Measurements from ENCODE around the gene RND3. TPM values are rescaled to one million over a fixed set of nuclear protein-coding genes. Genes with fewer than 3 reads are reported as not detected.

The RND3 gene, protein sequence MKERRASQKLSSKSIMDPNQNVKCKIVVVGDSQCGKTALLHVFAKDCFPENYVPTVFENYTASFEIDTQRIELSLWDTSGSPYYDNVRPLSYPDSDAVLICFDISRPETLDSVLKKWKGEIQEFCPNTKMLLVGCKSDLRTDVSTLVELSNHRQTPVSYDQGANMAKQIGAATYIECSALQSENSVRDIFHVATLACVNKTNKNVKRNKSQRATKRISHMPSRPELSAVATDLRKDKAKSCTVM
- total RNA-seq = not detected

DNA sequence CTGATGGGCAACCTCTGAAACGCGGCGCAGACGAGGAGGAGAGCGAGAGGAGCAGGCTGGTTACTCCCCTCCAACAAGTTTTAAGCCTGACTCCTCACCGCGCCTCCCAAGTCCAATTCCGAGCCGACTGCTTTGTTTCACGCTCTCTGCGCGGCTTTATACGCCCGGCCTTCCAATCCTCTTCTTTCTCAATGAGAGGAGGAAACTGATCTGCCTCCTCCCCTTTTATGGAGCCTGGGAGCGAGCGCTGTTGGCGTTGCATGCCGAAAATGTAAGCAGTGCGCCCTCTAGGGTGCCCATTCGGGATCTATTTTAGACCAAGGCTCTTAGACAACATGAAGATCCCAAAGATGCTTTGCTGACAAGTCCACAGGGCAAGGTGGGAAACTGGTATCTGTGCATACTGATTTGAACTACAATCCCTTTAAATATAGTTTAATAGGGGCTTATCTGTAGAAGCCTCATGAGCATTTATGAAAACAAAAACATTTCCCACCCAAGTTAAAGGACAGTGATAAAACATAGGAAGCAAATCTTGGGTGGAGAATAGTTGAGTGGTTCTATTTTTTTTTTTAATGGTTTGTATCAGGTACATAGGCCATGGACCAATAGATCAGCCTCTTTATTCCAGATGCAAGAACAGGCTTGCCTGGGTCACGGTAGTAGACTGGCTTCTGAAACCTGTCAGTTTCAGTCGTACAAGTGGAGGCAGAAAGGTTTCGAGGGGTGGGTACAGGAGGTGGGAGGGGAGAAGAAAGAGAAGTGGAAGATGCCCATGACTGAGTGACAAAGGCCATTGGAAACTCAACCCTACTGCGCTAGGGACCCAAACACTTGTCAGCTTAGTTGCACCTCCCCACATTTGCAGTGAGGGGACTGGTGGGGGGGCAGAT, at the start of gene RND3:
Gene RND3 (minus strand): TSS at position 131 of the 893 bp plus-strand sequence. CDS start 250 bp downstream, outside the sequence.
- DNase-seq = no peak

DNA sequence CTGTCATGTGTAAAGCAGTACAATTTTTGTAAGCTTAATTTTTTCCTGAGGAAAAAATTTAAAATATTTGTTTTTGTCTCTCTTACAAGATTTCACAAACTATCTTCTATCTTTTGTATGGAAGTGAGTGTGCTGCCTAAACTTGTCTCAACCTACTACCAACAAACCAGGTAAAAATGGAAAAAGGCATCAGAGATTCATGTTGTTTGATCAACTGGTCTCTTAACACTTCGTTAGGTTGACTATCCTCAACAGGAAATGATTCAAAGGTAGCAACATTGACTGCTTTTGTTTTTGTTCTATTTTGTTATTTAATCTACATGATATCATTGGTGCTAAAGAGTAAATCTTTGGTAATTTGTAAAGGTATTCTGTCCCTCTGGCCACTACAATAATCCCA, 47.7 kb upstream of the RND3 start:
- no peak for DNase-seq

DNA sequence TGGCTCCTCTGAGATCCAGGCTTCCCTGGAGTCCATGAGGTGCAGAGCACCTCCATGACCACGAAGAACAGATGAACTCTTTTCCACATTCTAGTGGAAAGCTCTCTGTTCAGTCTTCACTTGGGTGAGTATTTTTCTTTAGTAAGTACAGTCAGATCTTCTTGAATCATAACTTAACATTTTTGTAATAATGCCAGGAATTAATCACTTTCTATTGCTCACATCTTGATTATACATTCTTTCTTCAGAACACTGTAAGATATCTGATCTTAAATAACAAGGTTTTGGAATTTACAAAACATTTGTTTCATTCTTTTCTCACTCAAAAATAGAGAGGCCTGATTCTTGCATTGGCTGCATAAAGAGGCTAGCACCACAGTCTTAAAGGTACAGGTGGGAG, 45.4 kb upstream of the RND3 start:
- no peak for DNase-seq

DNA sequence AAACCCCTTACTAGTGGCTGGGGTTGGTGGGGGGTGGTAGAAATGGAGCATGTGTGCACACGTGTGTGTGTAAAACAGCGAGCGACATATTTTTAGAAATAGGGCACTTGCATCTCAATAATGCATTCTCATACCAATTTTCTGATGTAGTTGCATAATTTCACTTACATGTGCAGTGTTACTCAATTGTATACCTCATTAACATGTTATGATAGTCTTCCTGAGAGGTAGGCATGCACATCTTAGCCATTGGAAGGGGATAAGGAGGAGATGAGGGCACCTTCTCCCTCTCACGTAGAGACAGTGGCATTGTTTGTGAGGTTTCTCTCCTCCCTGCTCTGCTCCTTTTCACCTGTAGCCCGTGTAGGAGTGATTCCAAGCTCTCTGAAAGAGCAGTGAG, 44.6 kb upstream of the RND3 start:
- no peak for DNase-seq

DNA sequence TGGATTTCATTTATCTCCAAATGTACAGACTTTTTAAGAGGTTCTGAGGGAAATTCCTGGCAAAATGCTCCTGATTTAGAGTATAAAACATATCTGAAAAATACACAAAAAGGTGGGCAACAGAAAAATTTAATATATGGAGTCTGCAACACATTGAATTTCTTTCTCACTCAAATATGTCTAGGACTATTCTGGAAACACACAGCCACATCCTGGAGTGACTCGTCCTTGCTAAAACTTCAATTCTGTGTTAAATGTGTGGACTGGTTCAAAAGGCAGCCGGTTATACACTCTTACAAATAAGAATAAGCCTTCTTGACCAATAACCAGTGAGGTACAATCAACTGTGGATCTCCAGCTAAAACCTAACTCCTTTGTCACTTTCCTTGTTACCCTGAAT, 44.1 kb upstream of the RND3 start:
- DNase-seq = no peak

DNA sequence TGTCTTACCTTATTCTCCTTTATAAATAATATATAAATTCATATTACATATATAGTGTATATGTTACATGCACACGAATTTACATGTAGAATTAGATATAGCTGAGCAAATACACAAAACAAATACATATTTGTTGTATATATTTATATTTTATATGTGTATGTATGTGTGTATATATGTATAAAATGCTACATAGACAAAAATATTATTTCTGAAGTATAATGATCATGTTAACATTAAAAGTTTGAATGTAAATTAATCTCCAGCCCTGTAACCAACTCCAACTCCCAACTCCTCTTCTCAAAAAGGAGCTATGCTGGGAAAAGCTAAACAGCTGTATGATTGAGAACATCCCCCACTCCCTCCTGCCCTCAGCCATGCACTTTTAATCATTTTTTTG, 42.7 kb upstream of the RND3 start:
- no peak for DNase-seq

DNA sequence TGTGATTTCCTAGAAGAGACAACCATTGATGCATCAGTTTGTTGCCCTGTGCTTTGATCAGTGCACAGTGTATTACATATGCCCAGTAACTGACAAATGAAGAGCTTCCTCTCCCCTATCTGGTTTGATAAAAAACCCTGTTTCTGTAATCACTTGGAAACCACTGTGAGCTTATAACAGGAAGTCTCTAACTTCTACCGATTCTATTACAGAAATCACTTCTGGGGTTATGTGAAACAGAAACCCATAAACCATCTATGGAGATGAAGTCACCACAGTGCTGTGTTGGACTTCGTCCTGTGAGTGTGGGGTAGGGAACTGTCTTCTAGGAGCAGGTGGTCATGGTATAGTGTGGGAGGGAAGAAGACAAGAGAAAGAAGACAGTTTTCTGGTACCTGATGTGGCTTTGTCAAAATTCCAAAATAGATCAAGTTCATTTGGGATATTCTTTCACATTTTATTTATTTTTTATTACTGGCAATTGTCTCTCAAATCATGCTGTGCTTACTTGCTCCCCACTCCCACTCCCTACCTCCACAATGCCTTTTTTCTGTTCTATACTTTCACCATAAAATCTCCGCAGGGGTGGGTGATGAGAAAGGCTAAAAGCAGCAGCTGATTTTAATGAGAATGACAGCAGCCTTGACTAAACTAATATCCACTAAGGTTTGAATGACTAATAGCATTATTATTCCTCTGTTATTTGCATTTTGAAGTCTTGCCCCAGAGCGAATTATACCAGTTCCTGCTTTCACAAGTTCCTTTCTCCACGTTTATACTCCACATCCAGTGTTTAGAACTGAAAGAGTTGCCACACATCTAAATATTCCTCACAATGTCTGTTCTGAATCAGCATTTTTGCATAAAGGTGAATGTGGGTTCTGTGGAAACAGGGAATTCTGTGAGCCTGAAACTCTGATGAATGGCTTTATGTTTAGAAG, 41.7 kb upstream of the RND3 start:
- DNase-seq = no peak

DNA sequence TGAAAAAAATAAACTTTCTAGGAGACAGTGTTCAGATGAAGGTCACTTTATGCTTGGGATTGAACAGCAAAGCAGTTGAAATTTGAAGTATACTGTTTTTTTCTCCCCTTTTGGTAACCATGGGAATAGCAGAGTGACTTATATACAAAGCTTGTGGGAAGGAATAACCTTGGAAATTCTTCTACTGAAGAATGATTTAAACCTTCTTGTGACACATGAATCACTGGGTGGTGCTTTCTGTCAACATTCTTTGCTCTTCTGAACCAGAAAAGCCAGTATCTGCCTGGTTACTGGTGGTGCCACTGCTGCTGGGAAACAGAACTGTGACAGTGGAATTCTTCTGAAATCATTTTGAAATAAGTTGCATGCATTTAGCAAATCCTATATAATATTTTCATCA, 39.4 kb upstream of the RND3 start:
- DNase-seq = no peak

DNA sequence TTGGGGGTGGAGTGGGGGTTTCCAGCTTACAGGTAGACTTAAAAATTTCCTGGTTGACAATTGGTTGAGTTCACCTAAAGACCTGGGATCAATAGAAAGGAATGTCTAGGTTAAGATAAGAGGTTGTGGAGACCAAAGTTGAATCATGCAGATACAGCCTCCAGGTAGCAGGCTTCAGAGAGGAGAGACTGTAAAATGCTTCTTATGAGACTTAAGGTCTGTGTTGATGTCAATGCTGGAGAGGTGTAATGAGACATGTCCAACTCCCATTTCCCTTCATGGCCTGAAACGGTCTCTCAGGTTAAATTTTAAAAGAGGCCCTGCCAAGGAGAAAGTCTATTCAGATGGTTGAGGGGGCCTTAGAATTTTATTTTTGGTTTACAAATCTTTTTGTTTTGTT, 38.5 kb upstream of the RND3 start:
- no peak for DNase-seq

DNA sequence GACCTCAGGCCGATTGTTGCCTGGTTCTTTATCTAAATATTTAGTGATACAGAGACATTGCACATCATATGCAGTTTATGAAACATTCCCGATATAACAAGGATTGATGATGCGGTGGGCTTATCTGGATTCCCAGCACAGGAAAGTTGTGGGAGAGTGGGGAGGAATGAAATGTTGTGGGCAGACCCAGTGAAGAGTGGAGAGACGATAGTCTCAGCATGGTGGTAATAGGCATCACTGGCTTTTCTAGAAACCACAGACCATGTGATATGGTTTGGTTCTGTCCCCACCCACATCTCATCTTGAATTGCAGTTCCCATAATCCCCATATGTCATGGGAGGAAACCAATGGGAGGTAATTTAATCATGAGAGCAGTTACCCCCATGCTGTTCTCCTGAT, 34.8 kb upstream of the RND3 start:
- no peak for DNase-seq

DNA sequence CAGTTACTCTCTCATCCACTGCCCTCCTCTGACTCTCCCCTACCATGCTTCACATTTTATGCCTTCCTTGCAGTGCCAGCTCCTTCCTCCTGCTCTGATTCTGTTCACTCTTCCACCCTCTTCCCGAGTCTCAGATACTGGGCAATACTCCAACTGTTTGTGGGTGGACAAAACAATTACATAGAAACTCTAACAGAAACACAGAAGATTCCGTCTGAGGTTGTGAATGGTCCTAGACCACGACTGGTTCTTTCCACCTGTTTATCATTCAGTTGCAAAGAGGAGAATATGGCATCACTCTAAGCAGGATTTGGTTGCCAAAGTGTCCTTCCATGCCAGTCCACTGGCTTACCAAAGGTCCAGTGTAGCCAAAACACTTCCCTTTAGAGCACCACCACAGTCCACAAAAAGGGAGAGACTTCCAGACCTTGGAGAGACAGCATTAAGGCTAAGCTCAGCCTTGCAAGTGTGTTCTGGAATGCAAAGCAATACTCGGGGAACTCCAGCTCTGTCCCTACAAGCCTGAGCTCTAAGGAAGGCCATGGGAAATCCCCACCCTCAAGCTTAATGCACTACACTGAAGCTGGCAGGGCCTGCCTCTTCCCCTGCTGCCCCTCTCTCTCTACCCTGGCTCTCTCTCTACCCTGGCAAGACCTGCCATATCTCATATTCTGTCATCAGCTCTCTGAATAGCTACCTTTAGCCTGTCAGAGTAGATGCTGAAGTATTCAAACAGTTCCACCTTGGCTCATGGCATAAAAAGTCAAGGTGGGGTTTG, 33.6 kb upstream of the RND3 start:
- no peak for DNase-seq

DNA sequence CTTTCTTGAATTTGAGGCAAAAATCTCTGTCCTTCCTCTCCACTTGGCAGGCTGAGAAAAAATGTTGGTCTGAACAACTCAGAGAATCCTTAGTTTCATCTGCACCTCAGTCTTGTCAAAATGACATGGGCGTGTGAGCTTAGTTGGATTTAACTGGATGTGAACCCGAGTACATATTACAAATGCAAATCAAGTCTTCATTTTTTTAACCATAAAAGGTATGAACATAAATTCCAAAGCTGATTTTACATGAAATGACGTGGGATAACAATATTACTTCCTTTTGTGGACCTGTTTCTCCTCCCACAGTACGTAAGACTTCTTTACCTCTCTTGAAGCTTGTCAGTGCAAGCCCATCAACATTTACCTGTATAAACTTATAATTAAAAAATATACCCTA, 32.6 kb upstream of the RND3 start:
- no peak for DNase-seq

DNA sequence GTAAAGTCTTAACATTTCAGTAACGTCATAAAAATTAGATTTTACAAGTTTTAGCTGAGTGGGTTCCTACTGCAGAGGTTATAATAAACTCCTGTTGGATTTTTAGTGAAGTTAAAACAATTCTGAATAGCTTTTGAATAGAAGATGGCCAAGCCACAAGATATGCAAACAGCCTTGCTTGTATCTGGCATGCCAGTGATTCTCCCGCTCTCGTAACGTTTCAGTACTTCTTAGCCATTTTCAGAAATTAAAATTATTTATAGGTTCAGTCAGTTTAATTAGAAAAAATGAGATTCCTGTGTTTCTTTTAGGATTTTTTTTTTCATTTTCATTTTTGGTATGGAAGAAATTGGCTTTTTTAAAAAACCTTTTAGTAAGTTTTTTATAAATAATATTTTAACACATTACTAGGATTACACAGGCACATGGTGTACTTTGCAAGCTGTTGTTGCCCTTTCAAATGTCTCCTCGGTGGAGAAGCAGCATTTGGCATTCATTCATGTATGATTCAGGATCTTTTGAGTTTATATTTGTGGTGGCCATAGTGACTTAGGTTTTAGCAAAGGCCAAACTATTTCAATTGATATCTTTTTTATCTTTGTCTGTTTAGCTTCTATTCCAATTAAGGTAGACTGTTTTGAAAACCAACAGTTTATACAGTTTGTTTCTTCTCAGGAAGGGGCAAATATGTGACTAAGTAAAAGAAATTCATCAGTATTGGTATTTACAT, 30.6 kb upstream of the RND3 start:
- no peak for DNase-seq

DNA sequence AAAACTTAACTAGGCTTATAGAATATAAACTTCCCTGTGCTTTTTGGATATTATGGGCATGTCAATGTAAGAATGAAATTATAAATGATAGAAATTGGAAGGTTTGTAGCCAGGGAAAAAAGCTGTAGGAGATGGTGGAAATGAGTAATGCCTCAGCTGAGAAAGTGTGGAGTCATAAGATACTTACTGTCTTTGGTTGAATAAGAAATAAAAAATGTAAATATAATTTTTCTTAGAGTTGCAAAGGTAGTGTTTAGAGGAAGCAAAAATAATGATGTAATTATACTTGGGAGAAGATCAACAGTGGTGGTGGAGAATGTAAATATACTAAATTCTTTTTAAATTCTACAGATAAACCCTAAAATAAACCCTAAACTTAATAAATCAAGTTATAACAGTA, 26.2 kb upstream of the RND3 start:
- DNase-seq = no peak

DNA sequence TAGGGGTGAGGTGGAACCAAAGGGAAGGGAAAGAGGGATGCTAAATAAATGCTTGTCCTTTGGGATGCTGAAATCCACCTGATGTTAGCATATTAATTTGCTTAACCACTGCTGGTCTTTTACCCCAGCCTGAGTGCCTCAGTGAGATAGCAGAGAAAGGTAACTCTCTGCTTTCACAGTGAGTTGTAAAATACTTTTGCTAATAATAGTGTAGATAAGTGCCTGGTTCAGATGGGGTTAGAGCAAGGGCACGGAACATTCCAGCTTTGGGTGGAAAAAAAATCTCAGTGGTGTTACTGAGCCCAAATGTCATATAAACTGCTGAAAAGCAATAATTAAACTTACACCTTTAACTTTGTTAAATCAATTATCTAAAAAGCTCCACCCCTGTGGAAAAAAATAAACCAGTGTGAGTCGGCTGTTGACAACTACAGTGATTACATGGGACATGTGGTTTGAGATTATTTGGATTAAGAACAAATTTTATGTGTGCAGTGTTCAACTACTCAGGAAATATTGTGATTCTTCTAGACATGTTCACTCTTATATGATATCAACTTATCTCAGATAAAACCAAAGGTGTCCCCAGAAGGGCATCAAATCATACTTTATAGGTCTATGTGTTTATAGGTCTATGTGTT, 21.1 kb upstream of the RND3 start:
- DNase-seq = no peak

DNA sequence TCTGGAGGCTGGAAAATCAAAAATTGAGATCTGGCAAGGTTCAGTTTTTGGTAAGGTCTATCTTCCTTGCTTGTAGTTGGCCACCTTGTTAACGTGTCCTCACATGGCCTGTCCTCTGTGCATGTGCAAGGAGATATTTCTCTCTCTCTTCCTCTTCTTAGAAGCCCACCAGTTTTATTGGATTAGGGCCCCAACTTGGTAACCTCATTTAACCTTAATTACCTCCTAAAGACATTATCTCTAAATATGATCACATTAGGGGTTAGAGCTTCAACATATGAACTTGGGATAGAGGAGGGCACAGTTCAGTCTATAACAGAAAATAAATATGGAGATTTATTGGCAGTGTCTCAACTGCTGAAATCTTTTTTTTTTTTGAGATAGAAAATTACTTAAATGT, 19.6 kb upstream of the RND3 start:
- DNase-seq = no peak

DNA sequence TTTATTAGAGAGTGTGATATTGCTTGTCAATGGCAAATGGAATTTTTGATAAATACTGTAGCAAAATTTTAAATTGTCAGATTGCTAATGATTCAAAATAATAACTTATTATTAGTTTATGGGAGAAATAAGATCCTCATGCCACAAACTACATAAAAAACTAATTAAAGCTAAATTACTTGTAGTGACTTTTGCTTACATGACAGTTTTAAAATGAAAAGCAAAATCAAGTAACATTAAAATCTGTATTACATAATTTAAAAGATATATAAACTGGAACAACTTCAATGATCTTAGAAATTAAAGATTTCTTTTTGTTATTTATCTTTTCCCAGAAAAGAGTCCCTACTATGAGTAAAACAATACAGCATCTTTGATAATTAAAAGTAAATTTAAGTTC, 17.7 kb upstream of the RND3 start:
- no peak for DNase-seq

DNA sequence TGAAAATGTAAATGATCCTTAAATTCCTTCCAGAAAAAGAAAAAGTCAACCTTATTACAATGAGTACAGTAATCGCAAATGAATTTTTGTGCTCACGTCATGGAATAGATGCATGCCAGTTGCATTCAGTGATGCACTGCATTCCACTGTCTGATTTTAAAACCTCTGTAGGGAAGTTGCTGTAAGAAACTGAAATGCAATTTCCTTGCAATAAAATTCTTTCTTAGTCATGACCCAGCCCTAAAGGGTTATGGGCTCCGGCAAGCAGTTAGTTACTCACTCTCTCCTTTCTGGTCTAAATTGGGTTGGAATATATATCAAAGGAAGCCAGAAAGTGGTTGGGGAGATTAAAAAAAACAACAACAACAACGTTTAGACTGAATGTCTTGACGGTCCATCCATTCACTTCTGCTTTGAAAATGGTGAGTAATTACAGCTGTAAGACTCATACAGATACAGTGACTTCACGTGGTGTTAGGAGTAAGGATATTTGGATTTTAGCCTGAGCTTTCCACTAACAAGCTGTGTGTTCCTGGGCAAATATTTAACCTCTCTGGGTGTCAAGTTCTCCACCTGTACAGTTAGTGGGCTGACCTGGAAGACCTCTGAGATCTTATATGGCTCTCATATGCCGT, 8.6 kb upstream of the RND3 start:
- DNase-seq = no peak

DNA sequence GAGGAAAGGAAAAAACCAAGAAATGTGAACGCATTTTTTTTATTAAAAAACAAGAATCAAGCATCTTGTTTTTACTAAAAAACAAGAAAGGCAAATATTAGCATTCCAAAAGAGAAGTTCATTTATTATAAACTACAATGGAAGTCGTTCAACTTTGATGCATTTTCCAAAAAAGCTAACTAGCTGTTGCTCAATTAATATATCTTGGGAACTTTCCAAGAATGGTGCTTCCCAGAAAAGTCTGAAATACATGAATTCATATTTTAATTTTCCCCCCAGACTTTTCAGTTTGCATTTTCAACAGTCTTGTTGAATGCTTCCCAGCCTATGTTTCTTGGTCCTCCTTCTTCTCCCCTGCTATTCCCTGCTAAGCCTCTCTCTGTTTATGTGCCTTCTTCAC, 7.5 kb upstream of the RND3 start:
- DNase-seq = no peak

DNA sequence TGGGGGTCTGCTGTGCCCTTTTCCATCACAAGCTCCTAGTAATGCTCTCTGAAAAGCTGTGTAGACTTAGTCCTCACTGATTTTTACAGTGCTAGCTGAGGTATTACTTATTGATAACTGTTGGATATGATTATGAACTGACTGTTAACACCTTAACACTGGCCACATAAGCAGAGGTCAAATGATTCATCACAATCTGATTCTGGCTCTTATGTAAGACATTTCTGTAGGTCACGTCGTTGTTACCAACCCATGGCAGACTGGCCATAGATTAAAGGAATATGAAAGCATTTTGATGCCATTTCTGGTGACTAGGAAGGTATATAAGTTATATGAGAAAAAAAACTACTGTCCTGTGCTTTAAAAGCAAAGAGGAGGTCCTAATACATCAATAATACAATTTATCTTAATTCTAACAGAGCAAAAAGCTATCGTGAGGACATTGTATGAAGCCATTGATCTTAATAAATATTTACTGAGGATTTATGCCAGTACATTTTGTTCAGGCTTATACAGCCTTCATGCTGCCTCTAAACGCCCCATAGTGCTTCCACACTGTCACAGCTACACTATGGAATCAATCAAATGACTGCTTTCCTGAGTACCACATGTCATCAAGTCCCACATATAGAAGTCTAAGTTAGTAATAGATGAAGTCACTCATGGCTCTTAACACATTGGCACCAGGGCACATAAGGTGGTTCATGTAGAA, 6.9 kb upstream of the RND3 start:
- DNase-seq = no peak
